Measurements from ENCODE around the gene GPX3.

Gene GPX3

DNA sequence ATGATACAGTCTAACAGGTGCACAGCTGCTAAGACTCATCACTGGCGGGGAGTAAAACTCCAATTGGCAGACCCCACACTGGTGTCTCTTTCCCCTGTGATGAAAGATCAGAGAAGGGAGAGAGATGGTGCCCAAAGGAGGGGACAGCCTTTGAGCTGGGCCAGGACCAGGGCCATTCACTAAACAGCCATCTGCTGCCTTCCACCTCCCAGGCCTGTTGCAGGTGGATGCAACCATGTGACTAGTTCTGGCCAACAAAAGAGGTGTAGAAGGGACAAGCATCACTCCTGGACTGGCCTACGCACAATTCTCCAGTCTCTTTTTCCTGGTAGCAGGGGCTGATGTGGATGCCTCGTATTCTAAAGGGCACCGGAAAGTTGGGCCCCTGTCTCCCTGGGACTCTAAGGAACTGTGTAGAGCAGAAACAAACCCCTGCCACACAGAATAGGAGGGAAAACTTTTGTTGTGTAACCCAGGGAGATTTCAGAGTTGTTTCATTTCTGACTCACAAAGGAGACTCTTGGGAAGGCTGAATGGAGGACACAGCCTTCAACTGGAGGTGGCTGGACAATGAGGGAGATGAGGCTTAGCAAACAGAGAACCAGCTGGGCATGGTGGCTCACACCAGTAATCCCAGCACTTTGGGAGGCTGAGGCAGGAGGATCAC, 33.5 kb downstream of the GPX3 start:
- DNase-seq (ENCODE audit: extremely low read depth, insufficient read length), result no peak
- H3K4me3 ChIP-seq (replicated peaks; ENCODE audit: low read depth, low read length), result no peak overlapping the region
- no peaks in the 10 kb centered on the region for H3K27me3 ChIP-seq (replicated peaks; ENCODE audit: control insufficient read depth, insufficient read depth, low read length)
- H3K36me3 ChIP-seq (ENCODE audit: control insufficient read depth, insufficient read depth, low read length), result peaks cover 67% of the 10 kb centered on the region
- TF ChIP-seq, protein P1, sequence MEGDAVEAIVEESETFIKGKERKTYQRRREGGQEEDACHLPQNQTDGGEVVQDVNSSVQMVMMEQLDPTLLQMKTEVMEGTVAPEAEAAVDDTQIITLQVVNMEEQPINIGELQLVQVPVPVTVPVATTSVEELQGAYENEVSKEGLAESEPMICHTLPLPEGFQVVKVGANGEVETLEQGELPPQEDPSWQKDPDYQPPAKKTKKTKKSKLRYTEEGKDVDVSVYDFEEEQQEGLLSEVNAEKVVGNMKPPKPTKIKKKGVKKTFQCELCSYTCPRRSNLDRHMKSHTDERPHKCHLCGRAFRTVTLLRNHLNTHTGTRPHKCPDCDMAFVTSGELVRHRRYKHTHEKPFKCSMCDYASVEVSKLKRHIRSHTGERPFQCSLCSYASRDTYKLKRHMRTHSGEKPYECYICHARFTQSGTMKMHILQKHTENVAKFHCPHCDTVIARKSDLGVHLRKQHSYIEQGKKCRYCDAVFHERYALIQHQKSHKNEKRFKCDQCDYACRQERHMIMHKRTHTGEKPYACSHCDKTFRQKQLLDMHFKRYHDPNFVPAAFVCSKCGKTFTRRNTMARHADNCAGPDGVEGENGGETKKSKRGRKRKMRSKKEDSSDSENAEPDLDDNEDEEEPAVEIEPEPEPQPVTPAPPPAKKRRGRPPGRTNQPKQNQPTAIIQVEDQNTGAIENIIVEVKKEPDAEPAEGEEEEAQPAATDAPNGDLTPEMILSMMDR (IDR thresholded peaks at IDR 0.05; ENCODE audit: insufficient read depth, low read length, poor library complexity, severe bottlenecking), result no peak

GRCh38 chr5:151054709-151055108, 34.3 kb downstream of the GPX3 start:
- no peak overlapping the region for H3K4me3 ChIP-seq (replicated peaks; ENCODE audit: low read depth, low read length)
- H3K27me3 ChIP-seq (replicated peaks; ENCODE audit: control insufficient read depth, insufficient read depth, low read length), result no peaks in the 10 kb centered on the region
- no peak for DNase-seq (ENCODE audit: extremely low read depth, insufficient read length)
- TF ChIP-seq, protein P1 (IDR thresholded peaks at IDR 0.05; ENCODE audit: insufficient read depth, low read length, poor library complexity, severe bottlenecking), result no peak
- H3K36me3 ChIP-seq (ENCODE audit: control insufficient read depth, insufficient read depth, low read length), result peaks cover 65% of the 10 kb centered on the region

GRCh38 chr5:151055336-151055735, 34.9 kb downstream of the GPX3 start:
- no peak for DNase-seq (ENCODE audit: extremely low read depth, insufficient read length)
- H3K27me3 ChIP-seq (replicated peaks; ENCODE audit: control insufficient read depth, insufficient read depth, low read length), result no peaks in the 10 kb centered on the region
- H3K4me3 ChIP-seq (replicated peaks; ENCODE audit: low read depth, low read length), result no peak overlapping the region
- TF ChIP-seq, protein P1 (IDR thresholded peaks at IDR 0.05; ENCODE audit: insufficient read depth, low read length, poor library complexity, severe bottlenecking), result no peak
- peaks cover 63% of the 10 kb centered on the region for H3K36me3 ChIP-seq (ENCODE audit: control insufficient read depth, insufficient read depth, low read length)

GRCh38 chr5:151056379-151057325, 36.3 kb downstream of the GPX3 start:
- DNase-seq (ENCODE audit: extremely low read depth, insufficient read length), result no peak
- peaks cover 55% of the 10 kb centered on the region for H3K36me3 ChIP-seq (ENCODE audit: control insufficient read depth, insufficient read depth, low read length)
- no peak overlapping the region for H3K4me3 ChIP-seq (replicated peaks; ENCODE audit: low read depth, low read length)
- H3K27me3 ChIP-seq (replicated peaks; ENCODE audit: control insufficient read depth, insufficient read depth, low read length), result no peaks in the 10 kb centered on the region
- TF ChIP-seq, protein P1 (IDR thresholded peaks at IDR 0.05; ENCODE audit: insufficient read depth, low read length, poor library complexity, severe bottlenecking), result no peak

DNA sequence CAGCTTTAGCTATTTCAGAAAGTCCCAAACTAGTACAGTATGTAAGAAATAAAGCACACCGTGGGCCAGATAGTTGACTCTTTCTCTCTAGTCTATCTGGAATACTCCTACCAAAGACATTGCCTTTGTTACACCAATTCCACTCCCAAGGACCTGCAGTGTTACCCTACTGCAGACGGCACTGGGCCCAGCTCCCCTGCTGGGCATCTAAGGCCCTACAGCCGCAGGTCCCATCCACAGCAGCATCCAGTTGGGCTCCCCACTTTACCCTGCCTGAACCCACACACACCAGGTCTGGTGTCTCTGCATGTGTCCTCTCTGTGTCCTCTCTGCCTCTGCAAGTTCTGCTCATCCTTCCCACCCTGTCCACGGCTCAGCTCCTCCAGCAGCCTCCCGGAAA, 37.9 kb downstream of the GPX3 start:
- Histone ChIP-seq H3K27me3 (replicated peaks; ENCODE audit: control insufficient read depth, insufficient read depth, low read length) (no peaks in the 10 kb centered on the region), H3K36me3 (ENCODE audit: control insufficient read depth, insufficient read depth, low read length) (peaks cover 57% of the 10 kb centered on the region), H3K4me3 (replicated peaks; ENCODE audit: low read depth, low read length) (no peak overlapping the region)
- TF ChIP-seq, protein P1 (IDR thresholded peaks at IDR 0.05; ENCODE audit: insufficient read depth, low read length, poor library complexity, severe bottlenecking), result no peak
- DNase-seq (ENCODE audit: extremely low read depth, insufficient read length), result no peak

All from GM06990 (cell line).